Rectal smooth muscle tissue (tissue), 1 donor: ENCODE data around the gene SLITRK6.
"Not testable (repeated sequence)": the region's sequence is repeated elsewhere in the genome, so short reads cannot be mapped to it uniquely, and the experiment has no call there.

Experiments
- H3K27ac ChIP-seq: one replicate; pipeline ENCODE4 v1.7.0; 2013; ENCODE audit warnings: low read depth, low read length, inconsistent platforms
- H3K27me3 ChIP-seq: one replicate; pipeline ENCODE4 v1.7.0; 2013; ENCODE audit warnings: low read length; ENCODE audit not compliant: control insufficient read depth, insufficient read depth
- H3K36me3 ChIP-seq: one replicate; pipeline ENCODE4 v1.7.0; 2013; ENCODE audit warnings: low read length; ENCODE audit not compliant: control insufficient read depth, insufficient read depth
- H3K4me1 ChIP-seq: one replicate; pipeline ENCODE4 v1.7.0; 2013; ENCODE audit warnings: low read length; ENCODE audit not compliant: control insufficient read depth, insufficient read depth
- H3K4me3 ChIP-seq: one replicate; pipeline ENCODE4 v1.7.0; 2013; ENCODE audit warnings: low read length
- H3K9ac ChIP-seq: one replicate; pipeline ENCODE4 v1.7.0; 2013; ENCODE audit warnings: low read length

SLITRK6 gene

GRCh38 chr13:85797311-85797710, 1.9 kb downstream of the SLITRK6 start:
- no peaks in the 10 kb centered on the region for H3K27me3 ChIP-seq
- no peak overlapping the region for H3K4me3 ChIP-seq
- no peaks in the 10 kb centered on the region for H3K36me3 ChIP-seq
- H3K9ac ChIP-seq = no peak overlapping the region
- no peak overlapping the region for H3K27ac ChIP-seq
- no peaks in the 10 kb centered on the region for H3K4me1 ChIP-seq

GRCh38 chr13:85785205-85785604, 14.0 kb downstream of the SLITRK6 start:
- Histone ChIP-seq H3K4me1 (no peaks in the 10 kb centered on the region), H3K27me3 (no peaks in the 10 kb centered on the region), H3K4me3 (no peak overlapping the region), H3K27ac (no peak overlapping the region), H3K9ac (no peak overlapping the region), H3K36me3 (no peaks in the 10 kb centered on the region)

GRCh38 chr13:85772367-85772766, 26.9 kb downstream of the SLITRK6 start:
- Histone ChIP-seq H3K27ac (no peak overlapping the region), H3K36me3 (no peaks in the 10 kb centered on the region), H3K4me3 (no peak overlapping the region), H3K4me1 (no peaks in the 10 kb centered on the region), H3K27me3 (no peaks in the 10 kb centered on the region), H3K9ac (no peak overlapping the region)

GRCh38 chr13:85771856-85772255, 27.4 kb downstream of the SLITRK6 start:
- no peaks in the 10 kb centered on the region for H3K36me3 ChIP-seq
- no peak overlapping the region for H3K27ac ChIP-seq
- H3K9ac ChIP-seq = no peak overlapping the region
- H3K4me3 ChIP-seq = no peak overlapping the region
- H3K4me1 ChIP-seq = no peaks in the 10 kb centered on the region
- no peaks in the 10 kb centered on the region for H3K27me3 ChIP-seq

- Histone ChIP-seq H3K36me3 (no peaks in the 10 kb centered on the region), H3K4me1 (no peaks in the 10 kb centered on the region), H3K4me3 (no peak overlapping the region), H3K27me3 (no peaks in the 10 kb centered on the region), H3K9ac (no peak overlapping the region), H3K27ac (no peak overlapping the region)
These were observed 30.3 kb downstream of the SLITRK6 start for GRCh38 chr13:85768946-85769345.

GRCh38 chr13:85755123-85755522, 44.1 kb downstream of the SLITRK6 start:
- no peaks in the 10 kb centered on the region for H3K27me3 ChIP-seq
- no peak overlapping the region for H3K27ac ChIP-seq
- H3K4me3 ChIP-seq = no peak overlapping the region
- H3K36me3 ChIP-seq = no peaks in the 10 kb centered on the region
- H3K9ac ChIP-seq = no peak overlapping the region
- no peaks in the 10 kb centered on the region for H3K4me1 ChIP-seq

GRCh38 chr13:85743201-85743770, 55.9 kb downstream of the SLITRK6 start:
- not testable (repeated sequence) for H3K36me3 ChIP-seq, H3K27ac ChIP-seq, H3K27me3 ChIP-seq, H3K4me3 ChIP-seq, H3K4me1 ChIP-seq, H3K9ac ChIP-seq
